B cell (primary cell): ENCODE data around the gene CD55. TPM values are rescaled to one million over a fixed set of nuclear protein-coding genes. Genes with fewer than 3 reads are reported as not detected.

Experiments
- ATAC-seq: fragments of 200-7000 bp; cut with Tn5 transposase; one replicate; pipeline ENCODE4 v1.10.0; 2021; ENCODE audit warnings: low read depth, mild to moderate bottlenecking, moderate number of reproducible peaks, moderate library complexity
- CTCF ChIA-PET: fragments of 350-600 bp; sonication (Branson Sonifier 250); formaldehyde crosslinking; loops from one replicate; lab custom pipeline; 2021; ENCODE audit warnings: antibody characterized with exemption, inconsistent platforms; lab: Charles Lee
- POLR2A ChIA-PET: fragments of 350-600 bp; sonication (Branson Sonifier 250); formaldehyde crosslinking; loops from one replicate; lab custom pipeline; 2021; ENCODE audit warnings: antibody characterized with exemption; lab: Charles Lee
- DNase-seq: peaks from one replicate; pipeline ENCODE4 v3.0.0; 2013
- H2AFZ ChIP-seq: 2 replicates; pipeline ENCODE4 v1.6.1; 2012; ENCODE audit warnings: mild to moderate bottlenecking, low read depth, low read length; ENCODE audit not compliant: insufficient read depth, poor library complexity, severe bottlenecking
- H3K27ac ChIP-seq, 2 donors: 1 replicate in 1 of 2; 2 replicates in 1 of 2; pipeline ENCODE4 v1.5.1; 2012 to 2013; ENCODE audit warnings: low read length in 2 of 2, mild to moderate bottlenecking in 2 of 2, moderate library complexity in 1 of 2
- H3K27me3 ChIP-seq, 4 experiments: fragments of 200-600 bp in 1 of 4; sonication (generic) in 1 of 4; replicated peaks in 1 of 4; 1 replicate in 2 of 4; 2 replicates in 2 of 4; pipeline versions ENCODE4 v1.6.1 to v1.7.0; 2013 to 2016; ENCODE audit warnings: low read length in 3 of 4, mild to moderate bottlenecking in 2 of 4, mixed read lengths in 1 of 4, moderate library complexity in 1 of 4; ENCODE audit not compliant: insufficient read depth in 4 of 4, control insufficient read depth in 3 of 4; ENCODE audit errors: control extremely low read depth in 1 of 4
- H3K36me3 ChIP-seq, 2 experiments: replicated peaks in 1 of 2; 1 replicate in 1 of 2; 2 replicates in 1 of 2; pipeline versions ENCODE4 v1.6.1 to v1.7.1; 2013; ENCODE audit warnings: low read length in 1 of 2; ENCODE audit not compliant: insufficient read depth in 2 of 2, control insufficient read depth in 1 of 2; ENCODE audit errors: control extremely low read depth in 1 of 2, extremely low read depth in 1 of 2
- H3K4me1 ChIP-seq, 2 donors: fragments of 200-600 bp in 1 of 2; sonication (generic) in 1 of 2; 1 replicate in 1 of 2; 2 replicates in 1 of 2; pipeline versions ENCODE4 v1.5.1 to v1.6.1; 2013 to 2017; ENCODE audit warnings: low read length in 2 of 2; ENCODE audit not compliant: control insufficient read depth in 2 of 2, insufficient read depth in 2 of 2
- H3K4me2 ChIP-seq: replicated peaks from 2 replicates; pipeline ENCODE3; 2012; ENCODE audit warnings: mild to moderate bottlenecking, low read depth, low read length; ENCODE audit not compliant: poor library complexity, severe bottlenecking
- H3K4me3 ChIP-seq, 5 experiments: fragments of 200-600 bp in 1 of 5; sonication (generic) in 1 of 5; 1 replicate in 3 of 5; 2 replicates in 2 of 5; pipeline versions ENCODE4 v1.5.1 to v1.7.0; 2011 to 2016; ENCODE audit warnings: low read length in 4 of 5, mild to moderate bottlenecking in 4 of 5, low read depth in 2 of 5, control low read depth in 1 of 5, moderate library complexity in 1 of 5; ENCODE audit not compliant: insufficient read depth in 1 of 5; ENCODE audit errors: control extremely low read depth in 1 of 5, extremely low read depth in 1 of 5
- H3K79me2 ChIP-seq: fragments of 200-600 bp; sonication (generic); one replicate; pipeline ENCODE4 v1.6.0; 2016; ENCODE audit warnings: low read length; ENCODE audit not compliant: control insufficient read depth, insufficient read depth
- H3K9ac ChIP-seq: fragments of 200-600 bp; sonication (generic); 2 replicates; pipeline ENCODE4 v1.6.1; 2017; ENCODE audit warnings: mild to moderate bottlenecking, low read length, moderate library complexity
- H3K9me3 ChIP-seq, 3 donors: one replicate each; pipeline versions ENCODE4 v1.6.1 to v1.7.1; 2013; ENCODE audit warnings: low read length in 2 of 3; ENCODE audit not compliant: control insufficient read depth in 2 of 3, insufficient read depth in 1 of 3; ENCODE audit errors: control extremely low read depth in 1 of 3
- H4K20me1 ChIP-seq: 2 replicates; pipeline ENCODE4 v1.6.0; 2012; ENCODE audit warnings: mild to moderate bottlenecking, low read length; ENCODE audit not compliant: insufficient read depth, control insufficient read depth, poor library complexity, severe bottlenecking
- H3K27ac Mint-ChIP-seq: one replicate; pipeline ENCODE4 v1.8.0; 2021; ENCODE audit warnings: mixed read lengths
- H3K27me3 Mint-ChIP-seq: one replicate; pipeline ENCODE4 v1.8.0; 2021; ENCODE audit warnings: mixed read lengths
- H3K4me1 Mint-ChIP-seq: one replicate; pipeline ENCODE4 v1.8.0; 2021; ENCODE audit warnings: mixed read lengths
- H3K4me3 Mint-ChIP-seq: one replicate; pipeline ENCODE4 v1.8.0; 2021; ENCODE audit warnings: mixed read lengths
- H3K9me3 Mint-ChIP-seq: one replicate; pipeline ENCODE4 v1.8.0; 2022; ENCODE audit warnings: mixed read lengths; ENCODE audit not compliant: insufficient read depth
- CTCF ChIP-seq: fragments of 200-600 bp; IDR thresholded peaks from one replicate; pipeline ENCODE4 v1.8.0; 2022; ENCODE audit warnings: antibody characterized with exemption, mild to moderate bottlenecking
- EZH2 ChIP-seq: IDR thresholded peaks from 2 replicates; pipeline ENCODE4 v1.6.1; 2012; ENCODE audit warnings: borderline replicate concordance, low read depth, mild to moderate bottlenecking, moderate library complexity, low read length; ENCODE audit not compliant: insufficient read depth, poor library complexity, severe bottlenecking
- WGBS: methylation state at CpG from one replicate; pipeline ENCODE4 v1.1.5; 2013; ENCODE audit warnings: missing lambda C conversion rate; ENCODE audit not compliant: insufficient coverage; 5-methylcytosine and 5-hydroxymethylcytosine counted together
- intact Hi-C: fragments of 100-400 bp; cut with micrococcal nuclease; formaldehyde crosslinking; loops from one replicate; pipeline ENCODE4 v1.10.0; 2022
- polyA plus RNA-seq: library from polyadenylated mRNA; depleted of rRNA; stranded (reverse); fragments of >200 nt; gene quantifications from 2 replicates; pipeline ENCODE4 v1.2.3, GENCODE V29; 2012
- total RNA-seq, 2 donors: library from RNA; stranded (reverse); fragments of 120-200 nt in 1 of 2; gene quantifications; 1 replicate in 1 of 2; 2 replicates in 1 of 2; pipeline versions ENCODE4 v1.2.3 to v1.2.4, GENCODE V29; 2013 to 2022

Gene CD55
- total and polyA plus RNA-seq, 2 donors (not counting 1 experiment from before 2014, with no cell fraction given), result 98.3 to 239 TPM

DNA sequence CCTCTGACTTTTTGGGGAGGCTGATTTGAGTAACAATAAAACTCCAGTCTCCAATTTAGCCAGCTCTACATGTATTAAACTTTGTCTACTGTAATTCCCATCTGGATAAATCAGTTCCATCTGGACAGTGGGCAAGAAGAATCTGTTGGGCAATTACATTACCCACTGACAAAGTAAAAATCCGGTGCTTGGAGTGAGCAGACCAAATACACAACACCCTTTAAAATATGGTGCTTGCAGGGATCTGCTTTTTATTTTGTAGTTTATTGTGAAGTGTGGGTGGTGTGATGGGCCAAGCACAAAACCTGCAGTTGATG lies 8.9 kb upstream of the CD55 start:
- no peak for DNase-seq
- Histone ChIP-seq H3K9ac (no peak overlapping the region), H3K36me3 (no peaks in the 10 kb centered on the region), H4K20me1 (no peaks in the 10 kb centered on the region), H3K79me2 (no peaks in the 10 kb centered on the region), H3K4me1 (peaks cover 36% of the 10 kb centered on the region in 2 donors), H3K4me2 (no peak overlapping the region), H3K27me3 (no peaks in the 10 kb centered on the region), H3K9me3 (no peaks in the 10 kb centered on the region), H3K27ac (no peak overlapping the region), H3K4me3 (no peak overlapping the region), H2AFZ (no peak overlapping the region)
- no peak overlapping the region for H3K27ac Mint-ChIP-seq
- intact Hi-C loops, result no loop called here
- WGBS, result no CpG with 5 or more reads among the region's 1 CpG
- no peaks in the 10 kb centered on the region for H3K9me3 Mint-ChIP-seq
- TF ChIP-seq EZH2 (no peak), CTCF (no peak)
- peaks cover 44% of the 10 kb centered on the region for H3K4me1 Mint-ChIP-seq
- H3K4me3 Mint-ChIP-seq, result no peak overlapping the region
- ChIA-PET POLR2A (no interaction called here), CTCF (interaction anchor here (1.0 kb wide), 1 partner anchor 234 kb away, joined by 4 read pairs; no protein-coding TSS in a partner anchor)
- no peaks in the 10 kb centered on the region for H3K27me3 Mint-ChIP-seq
- no peak for ATAC-seq

DNA sequence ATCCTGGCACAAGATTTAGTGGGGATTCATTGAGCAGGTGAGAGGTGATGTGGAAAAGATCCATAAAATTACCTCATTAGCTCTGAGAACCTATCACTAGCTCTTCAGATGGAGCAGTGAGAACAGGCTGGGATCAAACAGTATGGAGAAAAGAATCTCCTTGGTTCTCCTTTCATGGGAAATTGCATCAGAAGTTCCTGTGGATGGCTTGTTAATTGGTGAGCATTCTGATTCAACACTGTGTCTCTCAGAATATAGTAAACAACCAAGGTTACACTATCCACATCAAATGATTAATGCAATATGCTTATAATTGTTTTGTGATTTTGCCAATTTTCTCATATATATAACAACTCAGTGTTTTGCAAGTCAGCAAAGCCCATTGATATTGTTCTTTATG lies 8.3 kb upstream of the CD55 start:
- Mint-ChIP-seq H3K27me3 (no peaks in the 10 kb centered on the region), H3K4me1 (peaks cover 48% of the 10 kb centered on the region), H3K4me3 (no peak overlapping the region), H3K9me3 (no peaks in the 10 kb centered on the region), H3K27ac (no peak overlapping the region)
- TF ChIP-seq CTCF, result no peak
- TF ChIP-seq EZH2, result no peak
- ChIA-PET POLR2A (no interaction called here), CTCF (no interaction called here)
- DNase-seq, result no peak
- Histone ChIP-seq H3K4me1 (peaks cover 34 to 36% of the 10 kb centered on the region in 2 donors), H2AFZ (no peak overlapping the region), H3K4me3 (no peak overlapping the region), H3K79me2 (no peaks in the 10 kb centered on the region), H3K27me3 (no peaks in the 10 kb centered on the region), H3K4me2 (no peak overlapping the region), H4K20me1 (no peaks in the 10 kb centered on the region), H3K9ac (no peak overlapping the region), H3K36me3 (no peaks in the 10 kb centered on the region), H3K9me3 (no peaks in the 10 kb centered on the region), H3K27ac (no peak overlapping the region)
- ATAC-seq, result no peak
- intact Hi-C loops, result no loop called here
